NT2/D1 (cell line): ENCODE data around the gene ZBTB47.

Source experiments
- DNase-seq: peaks from one replicate; pipeline ENCODE4 v3.0.0-alpha.2; 2011; ENCODE audit warnings: low read depth, low spot score
- H3K27me3 ChIP-seq: 2 replicates; pipeline ENCODE4 v1.6.0; 2011; ENCODE audit warnings: mild to moderate bottlenecking; ENCODE audit not compliant: insufficient read length, insufficient read depth
- H3K36me3 ChIP-seq: 2 replicates; pipeline ENCODE4 v1.6.1; 2011; ENCODE audit warnings: mild to moderate bottlenecking, low read length, mixed read lengths; ENCODE audit not compliant: insufficient read depth, insufficient read length
- H3K4me1 ChIP-seq: 2 replicates; pipeline ENCODE4 v1.5.1; 2011; ENCODE audit not compliant: insufficient read depth, insufficient read length
- H3K4me3 ChIP-seq: 2 replicates; pipeline ENCODE4 v1.5.1; 2011; ENCODE audit warnings: low read depth; ENCODE audit not compliant: insufficient read length
- H3K9ac ChIP-seq: 2 replicates; pipeline ENCODE4 v1.6.0; 2011; ENCODE audit warnings: low read depth; ENCODE audit not compliant: insufficient read length
- H3K9me3 ChIP-seq: 2 replicates; pipeline ENCODE4 v1.5.1; 2011; ENCODE audit warnings: mild to moderate bottlenecking, low read length; ENCODE audit not compliant: insufficient read depth
- SUZ12 ChIP-seq: IDR thresholded peaks from 2 replicates; pipeline ENCODE4 v1.6.1; 2011; ENCODE audit not compliant: insufficient read length, insufficient read depth; ENCODE audit errors: extremely low read depth
- YY1 ChIP-seq: IDR thresholded peaks from 2 replicates; pipeline ENCODE4 v1.6.1; 2011; ENCODE audit not compliant: insufficient read length, insufficient read depth
- ZNF274 ChIP-seq: IDR thresholded peaks from 2 replicates; pipeline ENCODE4 v1.6.1; 2011; ENCODE audit warnings: mild to moderate bottlenecking, low read depth, low read length

The ZBTB47 gene

GRCh38 chr3:42654331-42655201, 1.1 kb downstream of the ZBTB47 start:
- Histone ChIP-seq H3K9ac (peak overlapping the region; percentile 91), H3K27me3 (no peaks in the 10 kb centered on the region), H3K9me3 (no peaks in the 10 kb centered on the region), H3K36me3 (peaks cover 38% of the 10 kb centered on the region), H3K4me3 (peak overlapping the region; percentile 69), H3K4me1 (peaks cover 35% of the 10 kb centered on the region)
- peak; percentile 84 for DNase-seq
- TF ChIP-seq ZNF274: no peak
- no peak for TF ChIP-seq YY1
- TF ChIP-seq SUZ12: no peak

GRCh38 chr3:42655331-42655888, 1.9 kb downstream of the ZBTB47 start:
- Histone ChIP-seq H3K9me3 (no peaks in the 10 kb centered on the region), H3K27me3 (no peaks in the 10 kb centered on the region), H3K9ac (peak overlapping the region; percentile 91), H3K4me1 (peaks cover 34% of the 10 kb centered on the region), H3K4me3 (peak overlapping the region; percentile 69), H3K36me3 (peaks cover 34% of the 10 kb centered on the region)
- no peak for DNase-seq
- TF ChIP-seq YY1 (no peak), ZNF274 (no peak), SUZ12 (no peak)

GRCh38 chr3:42655980-42656679, 2.6 kb downstream of the ZBTB47 start:
- no peak for DNase-seq
- Histone ChIP-seq H3K4me1 (peaks cover 29% of the 10 kb centered on the region), H3K27me3 (no peaks in the 10 kb centered on the region), H3K36me3 (peaks cover 35% of the 10 kb centered on the region), H3K9me3 (no peaks in the 10 kb centered on the region), H3K9ac (no peak overlapping the region), H3K4me3 (no peak overlapping the region)
- TF ChIP-seq SUZ12: no peak
- TF ChIP-seq ZNF274: no peak
- TF ChIP-seq YY1: no peak

- no peak for TF ChIP-seq SUZ12
- TF ChIP-seq ZNF274: no peak
- no peak for TF ChIP-seq YY1
- H3K9me3 ChIP-seq: no peaks in the 10 kb centered on the region
- no peaks in the 10 kb centered on the region for H3K27me3 ChIP-seq
- H3K4me3 ChIP-seq: no peak overlapping the region
- H3K36me3 ChIP-seq: peaks cover 43% of the 10 kb centered on the region
- no peak overlapping the region for H3K9ac ChIP-seq
- peaks cover 26% of the 10 kb centered on the region for H3K4me1 ChIP-seq
- DNase-seq: no peak
Measured at GRCh38 chr3:42656680-42657610, 3.4 kb downstream of the ZBTB47 start.

GRCh38 chr3:42657675-42658074, 4.2 kb downstream of the ZBTB47 start:
- Histone ChIP-seq H3K9me3 (no peaks in the 10 kb centered on the region), H3K27me3 (no peaks in the 10 kb centered on the region), H3K4me1 (peaks cover 19% of the 10 kb centered on the region), H3K36me3 (peaks cover 50% of the 10 kb centered on the region), H3K4me3 (no peak overlapping the region), H3K9ac (no peak overlapping the region)
- DNase-seq: no peak
- TF ChIP-seq YY1 (no peak), SUZ12 (no peak), ZNF274 (no peak)

- TF ChIP-seq SUZ12: no peak
- TF ChIP-seq YY1: no peak
- no peak for TF ChIP-seq ZNF274
- H3K4me1 ChIP-seq: peaks cover 17% of the 10 kb centered on the region
- no peaks in the 10 kb centered on the region for H3K27me3 ChIP-seq
- peaks cover 53% of the 10 kb centered on the region for H3K36me3 ChIP-seq
- no peak overlapping the region for H3K9ac ChIP-seq
- DNase-seq: no peak
- no peak overlapping the region for H3K4me3 ChIP-seq
- H3K9me3 ChIP-seq: no peaks in the 10 kb centered on the region
Measured at GRCh38 chr3:42658091-42658770, 4.7 kb downstream of the ZBTB47 start.
